Measurements from ENCODE around the gene PFN3. TPM values are rescaled to one million over a fixed set of nuclear protein-coding genes. Genes with fewer than 3 reads are reported as not detected.

PFN3 gene
- total RNA-seq, 2 donors from 2014 or later, result not detected

- no peak for TF ChIP-seq CTCF (IDR thresholded peaks at IDR 0.05)
These were observed 14.7 kb downstream of the PFN3 start for GRCh38 chr5:177385720-177386119.

GRCh38 chr5:177384134-177384533 lies 16.3 kb downstream of the PFN3 start, which contains the start of gene SLC34A1:
TSS of gene SLC34A1 (plus strand) at chr5:177384434. CDS start at chr5:177385742, 1,308 bp downstream.
- H3K27me3 ChIP-seq (replicated peaks; ENCODE audit: insufficient read depth), result no peaks in the 10 kb centered on the region
- H3K4me1 ChIP-seq (ENCODE audit: control insufficient read depth in 1 of 2, low read depth in 2 of 2), result no peaks in the 10 kb centered on the region
- H3K27ac ChIP-seq, result no peak within 1 kb of the TSS
- DNase-seq (ENCODE audit: low spot score) (no peak), ATAC-seq (ENCODE audit: insufficient number of reproducible peaks, low FRiP score, low read depth) (no peak)
- no peak for TF ChIP-seq CTCF (IDR thresholded peaks at IDR 0.05)
- H3K9me3 ChIP-seq, result no peaks in the 10 kb centered on the region
- no peaks in the 10 kb centered on the region for H3K36me3 ChIP-seq
- H3K4me3 ChIP-seq, result no peak within 1 kb of the TSS

More at GRCh38 chr5:177385720-177386119, 14.7 kb downstream of the PFN3 start:
- Histone ChIP-seq H3K27me3 (replicated peaks; ENCODE audit: insufficient read depth) (no peaks in the 10 kb centered on the region), H3K4me3 (no peak overlapping the region), H3K4me1 (ENCODE audit: control insufficient read depth in 1 of 2, low read depth in 2 of 2) (no peaks in the 10 kb centered on the region), H3K36me3 (no peaks in the 10 kb centered on the region), H3K27ac (no peak overlapping the region), H3K9me3 (no peaks in the 10 kb centered on the region)
- no peak for DNase-seq (ENCODE audit: low spot score)
- no peak for ATAC-seq (ENCODE audit: insufficient number of reproducible peaks, low FRiP score, low read depth)

GRCh38 chr5:177383181-177383580 lies 17.3 kb downstream of the PFN3 start:
- Histone ChIP-seq H3K9me3 (no peaks in the 10 kb centered on the region), H3K4me1 (ENCODE audit: control insufficient read depth in 1 of 2, low read depth in 2 of 2) (no peaks in the 10 kb centered on the region), H3K27ac (no peak overlapping the region), H3K4me3 (no peak overlapping the region), H3K27me3 (replicated peaks; ENCODE audit: insufficient read depth) (no peaks in the 10 kb centered on the region), H3K36me3 (no peaks in the 10 kb centered on the region)
- ATAC-seq (ENCODE audit: insufficient number of reproducible peaks, low FRiP score, low read depth) (no peak), DNase-seq (ENCODE audit: low spot score) (no peak)
- no peak for TF ChIP-seq CTCF (IDR thresholded peaks at IDR 0.05)

- ATAC-seq (ENCODE audit: insufficient number of reproducible peaks, low FRiP score, low read depth), result no peak
- Histone ChIP-seq H3K4me3 (no peak overlapping the region), H3K4me1 (ENCODE audit: control insufficient read depth in 1 of 2, low read depth in 2 of 2) (no peaks in the 10 kb centered on the region), H3K9me3 (no peaks in the 10 kb centered on the region), H3K36me3 (no peaks in the 10 kb centered on the region), H3K27me3 (replicated peaks; ENCODE audit: insufficient read depth) (no peaks in the 10 kb centered on the region), H3K27ac (no peak overlapping the region)
- TF ChIP-seq CTCF (IDR thresholded peaks at IDR 0.05), result peak; percentile 27
- no peak for DNase-seq (ENCODE audit: low spot score)
These were observed 17.9 kb downstream of the PFN3 start for GRCh38 chr5:177382423-177383029.

GRCh38 chr5:177380805-177381126 lies 19.7 kb downstream of the PFN3 start:
- H3K27ac ChIP-seq, result no peak overlapping the region
- no peaks in the 10 kb centered on the region for H3K9me3 ChIP-seq
- H3K27me3 ChIP-seq (replicated peaks; ENCODE audit: insufficient read depth), result no peaks in the 10 kb centered on the region
- H3K4me3 ChIP-seq, result no peak overlapping the region
- no peaks in the 10 kb centered on the region for H3K4me1 ChIP-seq (ENCODE audit: control insufficient read depth in 1 of 2, low read depth in 2 of 2)
- no peaks in the 10 kb centered on the region for H3K36me3 ChIP-seq
- ATAC-seq (ENCODE audit: insufficient number of reproducible peaks, low FRiP score, low read depth) (no peak), DNase-seq (ENCODE audit: low spot score) (no peak)
- no peak for TF ChIP-seq CTCF (IDR thresholded peaks at IDR 0.05)
